Activated CD4-positive, CD25-positive, alpha-beta regulatory T cell (primary cell): ENCODE results near the gene ZNF440.
"Not testable (repeated sequence)": the region's sequence is repeated elsewhere in the genome, so short reads cannot be mapped to it uniquely, and the experiment has no call there.

Experiments used
- DNase-seq, 4 experiments: peaks; one replicate each; lab custom pipeline; 2025; lab: John Stamatoyannopoulos, UW

Gene ZNF440

DNA sequence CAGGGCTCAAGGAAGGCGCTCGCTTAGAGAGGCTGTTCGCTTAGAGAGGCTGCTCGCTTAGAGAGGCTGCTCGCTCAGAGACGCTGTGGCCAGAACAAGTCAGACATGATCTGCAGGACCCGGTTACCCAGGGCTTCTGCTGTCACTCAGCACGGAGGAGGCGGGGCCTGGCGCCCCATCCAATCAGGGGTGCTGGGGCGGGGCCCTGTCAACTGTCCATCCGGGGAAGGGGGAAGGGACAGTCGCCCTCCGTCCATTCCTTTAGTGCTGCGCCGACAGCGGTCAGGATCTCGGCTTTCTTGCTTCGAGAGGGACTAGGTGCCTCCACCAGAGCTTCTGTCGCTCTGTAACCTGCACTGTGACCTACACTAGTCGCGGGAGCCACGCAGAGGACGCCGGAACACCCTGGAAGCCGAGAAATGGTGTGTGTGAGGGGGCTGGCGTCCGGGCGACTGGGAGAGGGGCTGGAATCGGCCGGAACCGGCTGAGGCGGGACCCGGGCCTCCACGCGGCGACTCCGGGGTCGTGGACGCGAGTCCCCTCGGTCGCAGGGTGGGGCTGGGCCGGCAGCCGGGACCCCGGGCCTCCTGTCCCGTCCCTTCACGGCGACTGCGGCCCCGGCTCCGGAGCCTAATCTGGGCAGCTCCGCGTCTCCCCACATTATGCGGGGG, at the start of gene ZNF440:
ZNF440 (plus strand) TSS at position 245 of the 671 bp plus-strand sequence; CDS start at position 420, 175 bp downstream.
- peak; percentile 67 to 77 (median 68) for DNase-seq

DNA sequence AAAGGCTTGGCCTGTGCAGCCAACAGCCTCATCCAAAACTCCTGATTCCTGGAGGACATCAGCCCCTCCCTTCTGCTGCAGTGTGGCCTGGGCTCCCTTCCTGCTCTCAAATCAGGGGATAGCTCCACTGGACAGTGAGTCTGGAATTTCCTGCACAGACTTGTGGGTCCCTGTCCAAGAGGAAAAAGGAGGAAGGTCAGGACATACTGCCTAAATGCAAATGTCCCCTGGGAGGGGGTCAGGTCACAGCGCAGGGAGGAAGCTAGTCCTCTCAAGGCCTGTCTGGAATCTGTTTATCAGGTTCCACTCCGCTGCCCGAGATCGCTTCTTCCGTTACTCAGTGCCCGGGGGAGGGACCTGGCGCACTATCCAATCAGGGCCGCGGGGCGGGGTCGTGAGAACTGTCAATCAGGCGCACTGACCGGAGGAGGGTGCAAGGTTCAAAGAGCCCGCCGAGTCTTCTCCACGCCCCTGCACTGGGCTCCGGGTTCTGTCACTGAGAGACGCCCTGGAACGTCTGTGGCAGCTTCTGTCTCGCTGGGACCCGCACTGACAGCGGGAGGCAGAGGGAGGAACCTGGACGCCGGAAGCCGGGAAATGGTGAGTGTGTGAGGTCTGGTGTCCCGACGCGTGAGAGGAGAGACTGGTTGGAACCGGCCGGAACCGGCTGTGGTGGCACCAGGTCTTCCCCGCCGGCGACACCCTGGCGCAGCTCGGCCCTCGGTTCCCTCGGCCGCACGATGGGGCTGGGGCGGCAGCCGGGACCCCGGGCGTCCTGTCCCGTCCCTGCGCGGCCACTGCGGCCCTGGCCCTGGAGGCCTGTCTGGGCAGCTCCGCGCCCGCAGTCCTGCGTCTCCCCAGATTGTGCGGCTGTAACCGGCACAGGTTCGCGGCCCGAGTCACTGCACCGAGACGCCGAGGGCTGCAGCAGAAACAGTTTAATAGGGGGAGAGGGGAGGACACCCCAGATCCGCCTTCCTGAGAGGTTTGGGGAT, 47.2 kb upstream of the ZNF440 start, which contains the start of gene ZNF441:
ZNF441 (plus strand) TSS at position 404 of the 995 bp plus-strand sequence; CDS start at position 598, 194 bp downstream.
- DNase-seq, result peak; percentile 77 to 92 (median 78)

DNA sequence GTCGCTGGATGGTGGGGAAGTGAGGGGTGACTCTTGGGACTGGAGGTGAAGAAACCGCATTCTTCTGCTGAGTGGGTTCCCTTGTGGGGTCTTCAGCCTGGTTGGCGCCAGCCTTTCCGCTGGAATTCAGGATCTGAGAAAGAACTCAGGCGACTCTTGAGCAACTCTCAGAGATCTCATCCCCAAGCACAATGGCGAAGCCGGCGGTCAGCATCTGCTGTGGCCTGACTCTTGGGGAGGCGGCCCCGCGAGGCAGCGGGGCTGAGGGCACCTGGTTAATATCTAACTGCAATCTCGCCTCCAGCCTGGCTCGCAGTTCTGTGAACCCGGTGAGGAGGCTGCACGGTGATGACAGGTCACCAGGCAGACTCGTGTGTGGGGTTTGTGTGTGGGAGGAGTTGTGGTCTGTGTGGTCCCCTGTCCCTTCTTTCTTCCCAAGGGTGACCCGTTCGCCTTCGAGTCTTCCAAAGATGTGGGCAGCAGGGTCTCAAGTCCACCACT, 46.4 kb upstream of the ZNF440 start:
- DNase-seq, result peak in 1 of 4 experiments; percentile 3

DNA sequence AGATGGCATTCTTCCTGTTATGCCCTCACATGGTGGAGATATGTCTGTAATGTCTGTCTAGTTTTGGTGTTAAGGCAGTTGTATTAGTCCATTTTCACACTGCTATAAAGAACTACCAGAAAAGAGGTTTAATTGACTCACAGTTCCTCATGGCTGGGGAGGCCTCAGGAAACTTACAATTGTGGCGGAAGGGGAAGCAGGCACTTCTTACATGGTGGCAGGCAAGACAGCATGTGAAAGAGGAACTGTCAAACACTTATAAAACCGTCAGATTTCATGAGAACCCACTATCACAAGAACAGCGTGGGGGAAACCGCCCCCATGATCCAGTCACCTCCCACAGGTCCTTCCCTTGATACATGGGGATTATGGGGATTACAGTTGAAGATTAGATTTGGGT, 44.1 kb upstream of the ZNF440 start:
- no peak for DNase-seq

DNA sequence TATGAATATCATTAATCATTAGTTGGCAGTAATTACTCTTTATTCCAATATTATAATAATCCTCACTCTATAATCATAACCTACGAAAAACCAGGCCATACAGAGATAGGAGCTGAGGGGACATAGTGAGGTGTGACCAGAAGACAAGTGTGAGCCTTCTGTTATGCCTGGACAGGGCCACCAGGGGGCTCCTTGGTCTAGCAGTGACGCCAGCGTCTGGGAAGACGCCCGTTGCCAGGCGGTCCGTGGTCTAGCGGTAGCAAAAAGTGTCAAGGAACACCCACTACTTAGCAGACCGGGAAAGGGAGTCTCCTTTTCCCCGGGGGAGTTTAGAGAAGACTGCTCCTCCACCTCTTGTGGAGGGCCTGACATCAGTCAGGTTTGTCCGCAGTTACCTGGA, 42.6 kb upstream of the ZNF440 start:
- DNase-seq, result not testable (repeated sequence)

DNA sequence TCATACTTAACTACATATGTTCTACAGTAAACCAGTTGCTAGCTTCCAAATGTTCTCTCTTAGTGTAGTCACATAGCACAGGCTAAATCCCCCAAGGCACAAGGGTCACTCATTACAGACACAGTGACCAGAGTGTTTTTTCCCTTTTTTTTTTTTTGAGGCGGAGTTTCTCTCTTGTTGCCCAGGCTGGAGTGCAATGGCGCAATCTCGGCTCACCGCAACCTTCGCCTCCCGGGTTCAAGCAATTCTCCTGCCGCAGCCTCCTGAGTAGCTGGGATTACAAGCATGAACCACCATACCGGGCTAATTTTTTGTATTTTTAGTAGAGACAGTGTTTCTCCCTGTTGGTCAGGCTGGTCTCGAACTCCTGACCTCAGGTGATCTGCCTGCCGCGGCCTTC, 37.4 kb upstream of the ZNF440 start:
- not testable (repeated sequence) for DNase-seq

DNA sequence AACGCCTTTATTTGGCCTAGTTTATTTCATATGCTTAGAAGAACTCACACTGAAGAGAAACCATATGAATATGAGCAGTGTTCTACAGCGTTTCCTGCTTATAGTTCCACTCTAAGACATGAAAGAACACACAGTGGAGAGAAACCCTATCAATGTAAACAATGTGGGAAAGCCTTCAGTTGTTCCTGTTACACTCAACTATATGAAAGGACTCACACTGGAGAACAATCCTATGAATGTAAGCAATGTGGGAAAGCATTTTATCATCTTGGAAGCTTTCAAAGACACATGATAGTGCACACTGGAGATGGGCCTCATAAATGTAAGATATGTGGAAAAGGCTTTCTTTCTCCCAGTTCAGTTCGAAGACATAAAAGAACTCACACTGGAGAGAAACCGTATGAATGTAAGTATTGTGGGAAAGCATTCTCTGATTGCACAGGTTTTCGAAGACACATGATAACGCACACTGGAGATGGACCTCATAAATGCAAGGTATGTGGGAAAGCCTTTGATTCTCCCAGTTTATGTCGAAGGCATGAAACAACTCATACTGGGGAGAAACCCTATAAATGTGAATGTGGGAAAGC, 33.5 kb upstream of the ZNF440 start:
- no peak for DNase-seq

DNA sequence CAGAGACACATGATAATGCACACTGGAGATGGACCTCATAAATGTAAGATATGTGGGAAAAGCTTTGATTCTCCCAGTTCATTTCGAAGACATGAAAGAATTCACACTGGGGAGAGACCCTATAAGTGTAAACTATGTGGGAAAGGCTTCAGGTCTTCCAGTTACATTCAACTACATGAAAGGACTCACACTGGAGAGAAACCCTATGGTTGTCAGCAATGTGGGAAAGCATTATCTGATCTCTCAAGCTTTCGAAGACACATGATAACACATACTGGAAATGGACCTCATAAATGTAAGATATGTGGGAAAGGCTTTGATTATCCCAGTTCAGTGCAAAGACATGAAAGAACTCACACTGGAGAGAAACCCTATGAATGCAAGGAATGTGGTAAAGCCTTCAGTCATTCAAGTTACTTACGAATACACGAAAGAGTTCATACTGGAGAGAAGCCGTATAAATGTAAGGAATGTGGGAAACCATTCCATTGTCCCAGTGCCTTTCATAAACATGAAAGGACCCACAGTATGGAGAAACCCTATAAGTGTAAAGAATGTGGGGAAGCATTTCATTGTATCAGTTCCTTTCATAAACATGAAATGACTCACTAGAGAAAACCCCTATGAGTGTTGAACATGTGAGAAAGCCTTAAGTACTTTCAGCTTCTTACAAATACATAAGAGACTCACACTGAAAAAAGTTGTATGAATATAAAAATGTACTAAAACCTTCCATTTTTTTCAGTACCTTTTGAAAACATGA, 32.6 kb upstream of the ZNF440 start:
- no peak for DNase-seq

DNA sequence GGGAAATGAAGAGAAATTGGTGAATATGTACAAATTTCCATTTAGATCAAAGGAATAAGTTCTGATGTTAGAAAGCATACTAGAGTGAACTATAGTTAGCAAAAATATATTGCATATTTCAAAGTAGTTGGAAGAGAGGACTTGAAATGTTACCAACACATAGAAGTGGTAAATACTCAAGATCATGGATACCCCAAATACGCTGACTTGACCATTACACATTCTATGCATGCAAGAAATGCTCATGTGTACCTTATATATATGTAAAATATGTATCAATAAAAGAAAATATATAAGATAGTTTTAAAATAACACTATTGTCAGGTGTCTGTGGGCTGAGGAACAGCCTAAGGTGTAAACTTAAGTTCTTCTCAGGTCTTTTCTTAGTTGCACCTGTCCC, 30.3 kb upstream of the ZNF440 start:
- no peak for DNase-seq

DNA sequence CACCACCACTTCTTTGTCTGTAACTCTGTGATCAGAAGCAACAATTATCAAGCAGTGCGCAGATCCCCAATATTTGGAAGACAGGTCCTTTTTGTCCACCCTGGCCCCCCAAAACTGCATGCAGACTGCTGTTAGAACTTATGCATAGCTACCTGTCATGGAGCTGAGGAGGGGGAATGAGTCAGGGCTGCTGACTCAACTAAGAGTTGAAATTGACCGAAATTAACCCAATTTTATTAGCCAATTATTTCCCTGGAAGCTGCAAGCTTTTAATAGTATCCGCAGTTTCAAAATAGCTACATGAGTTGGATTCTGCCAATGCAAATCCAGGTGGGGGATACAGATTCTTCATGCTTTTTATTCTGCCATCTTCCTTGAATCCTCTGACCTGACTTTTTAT, 29.7 kb upstream of the ZNF440 start:
- no peak for DNase-seq

DNA sequence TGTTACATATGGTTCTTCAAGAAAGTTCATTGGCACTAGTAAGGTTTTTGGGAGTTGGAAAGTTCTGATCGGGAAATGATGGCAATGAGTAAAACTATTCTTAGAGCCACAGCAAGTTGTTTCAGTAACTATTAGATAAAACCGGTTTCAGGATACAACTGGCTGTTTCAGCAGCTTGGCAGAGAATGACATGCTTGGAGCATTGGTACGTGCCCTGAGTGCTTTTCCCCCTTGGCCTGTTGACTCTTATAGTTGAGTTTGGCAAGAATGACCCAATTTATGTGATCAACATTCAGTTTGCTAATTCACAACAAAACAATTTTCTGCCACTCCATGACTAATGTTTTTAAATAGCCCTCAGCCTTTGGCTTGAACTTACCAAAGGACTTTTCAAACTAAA, 26.5 kb upstream of the ZNF440 start:
- DNase-seq, result no peak

DNA sequence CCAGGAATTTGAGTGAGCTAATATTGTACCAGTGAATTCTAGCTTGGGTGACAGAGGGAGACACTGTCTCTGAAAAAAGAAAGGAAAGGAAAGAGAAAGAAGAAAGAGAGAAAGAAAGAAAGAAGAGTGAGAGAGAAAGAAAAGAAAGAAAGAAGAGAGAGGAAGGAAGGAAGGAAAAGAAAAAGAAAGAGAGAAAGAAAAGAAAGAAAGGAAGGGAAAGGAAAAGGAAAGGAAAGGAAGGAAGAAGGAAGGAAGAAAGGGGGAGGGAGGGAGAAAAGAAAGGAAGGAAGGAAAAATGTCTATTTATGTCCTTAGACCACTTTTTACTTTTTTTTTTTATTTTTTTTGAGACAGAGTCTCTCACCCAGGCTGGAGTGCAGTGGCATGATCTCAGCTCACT, 21.1 kb upstream of the ZNF440 start:
- no peak for DNase-seq

DNA sequence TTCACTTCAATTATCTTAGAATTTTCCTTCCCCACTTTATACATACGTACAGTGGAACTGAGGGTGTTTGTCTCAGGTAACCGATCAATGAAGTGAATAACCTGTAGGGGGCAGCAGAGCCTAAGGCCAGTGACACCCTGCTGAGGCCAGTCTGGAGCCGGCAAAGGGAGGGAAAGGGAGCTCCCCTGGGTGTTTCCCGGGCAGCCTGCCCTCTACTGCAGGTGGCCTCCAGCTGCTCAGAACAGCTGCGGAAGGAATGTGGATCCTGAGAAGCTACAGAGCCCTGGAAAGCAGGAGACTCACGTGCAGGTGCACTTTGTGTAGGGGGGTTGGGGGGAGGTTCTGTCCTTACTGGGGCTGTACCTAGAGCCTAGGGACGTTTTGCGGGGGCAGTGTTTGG, 16.6 kb upstream of the ZNF440 start:
- DNase-seq, result peak; percentile 43 to 62 (median 46)

DNA sequence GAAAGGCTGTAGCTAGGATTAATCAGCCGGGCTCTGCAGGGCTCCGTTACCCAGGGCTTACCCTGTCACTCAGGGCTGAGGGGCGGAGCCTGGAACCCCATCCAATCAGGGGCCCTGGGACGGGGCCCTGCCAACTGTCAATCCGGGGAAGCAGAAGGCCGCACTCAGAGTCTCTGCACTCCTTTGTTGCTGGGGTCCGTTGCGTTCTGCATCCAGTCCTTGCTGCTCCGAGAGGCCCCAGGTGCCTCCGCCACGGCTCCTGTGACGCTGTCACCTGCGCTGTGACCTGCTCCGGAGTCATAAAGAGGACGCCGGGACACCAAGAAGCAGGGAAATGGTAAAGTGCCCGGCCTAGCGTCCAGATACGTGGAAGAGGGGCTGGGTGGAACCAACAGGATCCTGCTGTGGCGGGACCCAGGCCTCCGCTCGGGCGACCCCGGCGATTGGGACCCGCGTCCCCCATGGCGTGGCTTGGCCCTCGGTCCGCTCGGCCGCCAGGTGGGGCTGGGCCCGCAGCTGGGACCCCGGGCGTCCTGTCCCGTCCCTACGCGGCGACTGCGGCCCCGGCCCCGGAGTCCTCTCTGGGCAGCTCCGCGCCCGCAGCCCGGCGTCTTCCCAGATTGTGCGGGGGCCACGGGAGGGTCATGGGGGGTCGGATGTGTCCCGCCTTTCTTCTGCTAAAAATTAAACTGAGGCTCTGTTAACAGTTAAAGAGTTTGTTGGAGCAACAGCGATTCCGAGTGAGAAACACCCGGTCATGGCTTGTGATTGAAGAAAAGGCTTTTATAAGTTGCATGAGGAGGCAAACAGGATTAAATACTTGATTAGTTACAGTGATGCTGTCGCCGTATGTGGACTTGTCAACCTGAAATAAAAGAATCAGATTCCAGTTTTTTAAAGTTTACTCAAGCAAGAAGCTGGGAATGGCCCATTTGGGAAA, 15.4 kb upstream of the ZNF440 start, which contains the start of gene ZNF491:
ZNF491 (plus strand) TSS at position 133 of the 940 bp plus-strand sequence. CDS start 7,431 bp downstream, outside the sequence.
- DNase-seq, result peak; percentile 60 to 70 (median 68)

DNA sequence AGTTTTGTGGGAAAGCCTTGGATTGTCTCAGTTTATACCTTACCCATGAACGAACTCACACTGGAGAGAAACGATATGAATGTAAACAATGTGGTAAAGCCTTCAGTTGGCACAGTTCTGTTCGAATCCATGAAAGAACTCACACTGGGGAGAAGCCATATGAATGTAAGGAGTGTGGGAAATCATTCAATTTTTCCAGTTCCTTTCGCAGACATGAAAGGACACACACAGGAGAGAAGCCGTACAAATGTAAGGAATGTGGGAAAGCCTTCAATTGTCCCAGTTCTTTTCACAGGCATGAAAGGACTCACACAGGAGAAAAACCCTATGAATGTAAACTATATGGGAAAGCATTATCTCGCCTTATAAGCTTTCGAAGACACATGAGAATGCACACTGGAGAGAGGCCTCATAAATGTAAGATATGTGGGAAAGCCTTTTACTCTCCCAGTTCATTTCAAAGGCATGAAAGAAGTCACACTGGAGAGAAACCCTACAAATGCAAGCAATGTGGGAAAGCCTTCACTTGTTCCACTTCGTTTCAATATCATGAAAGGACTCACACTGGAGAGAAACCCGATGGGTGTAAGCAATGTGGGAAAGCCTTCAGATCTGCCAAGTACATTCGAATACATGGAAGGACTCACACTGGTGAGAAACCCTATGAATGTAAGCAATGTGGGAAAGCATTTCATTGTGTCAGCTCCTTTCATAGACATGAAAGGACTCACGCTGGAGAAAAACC, 7.5 kb upstream of the ZNF440 start:
- DNase-seq, result no peak

DNA sequence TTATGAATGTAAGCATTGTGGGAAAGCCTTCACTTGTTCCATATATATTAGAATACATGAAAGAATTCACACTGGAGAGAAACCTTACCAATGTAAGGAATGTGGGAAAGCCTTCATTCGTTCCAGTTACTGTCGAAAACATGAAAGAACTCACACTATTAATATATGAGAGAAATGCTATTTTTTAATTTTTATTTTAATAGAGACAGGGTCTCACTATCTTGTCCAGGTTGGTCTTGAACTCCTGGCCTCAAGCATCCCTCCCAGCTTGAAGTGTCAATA, 7.0 kb upstream of the ZNF440 start:
- DNase-seq, result no peak

DNA sequence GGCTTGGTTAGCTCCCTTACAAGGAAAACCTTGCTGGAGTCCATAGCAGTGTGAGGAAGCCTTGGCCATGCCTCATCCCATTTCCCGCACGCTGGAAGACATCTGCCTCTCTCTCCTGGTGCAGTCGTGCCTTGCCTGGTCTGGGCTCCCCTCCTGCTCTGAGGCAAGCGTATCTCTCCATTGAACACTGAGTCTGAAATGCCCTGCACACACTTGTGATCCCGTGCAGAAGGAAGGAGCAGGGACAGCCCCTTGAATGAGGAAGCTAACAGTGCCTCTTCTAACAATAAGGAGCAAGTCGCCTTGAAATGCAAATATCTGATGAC, 407 bp upstream of the ZNF440 start:
- no peak for DNase-seq

DNA sequence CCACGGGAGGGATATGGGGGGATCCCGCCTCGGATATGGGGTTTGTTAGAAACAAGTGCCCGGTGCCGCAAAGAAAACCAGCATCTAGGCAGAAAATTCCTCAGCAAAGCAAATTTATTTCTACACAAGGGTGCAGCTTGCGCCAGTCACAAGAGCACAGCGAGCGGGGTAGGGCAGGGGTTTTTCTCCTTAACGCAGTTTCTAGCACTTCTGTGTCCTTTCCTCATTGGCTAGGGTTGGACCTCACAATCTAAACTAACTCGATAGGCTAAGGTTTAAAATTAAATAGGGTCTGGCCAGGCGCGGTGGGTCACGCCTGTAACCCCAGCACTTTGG, 595 bp downstream of the ZNF440 start:
- no peak for DNase-seq

DNA sequence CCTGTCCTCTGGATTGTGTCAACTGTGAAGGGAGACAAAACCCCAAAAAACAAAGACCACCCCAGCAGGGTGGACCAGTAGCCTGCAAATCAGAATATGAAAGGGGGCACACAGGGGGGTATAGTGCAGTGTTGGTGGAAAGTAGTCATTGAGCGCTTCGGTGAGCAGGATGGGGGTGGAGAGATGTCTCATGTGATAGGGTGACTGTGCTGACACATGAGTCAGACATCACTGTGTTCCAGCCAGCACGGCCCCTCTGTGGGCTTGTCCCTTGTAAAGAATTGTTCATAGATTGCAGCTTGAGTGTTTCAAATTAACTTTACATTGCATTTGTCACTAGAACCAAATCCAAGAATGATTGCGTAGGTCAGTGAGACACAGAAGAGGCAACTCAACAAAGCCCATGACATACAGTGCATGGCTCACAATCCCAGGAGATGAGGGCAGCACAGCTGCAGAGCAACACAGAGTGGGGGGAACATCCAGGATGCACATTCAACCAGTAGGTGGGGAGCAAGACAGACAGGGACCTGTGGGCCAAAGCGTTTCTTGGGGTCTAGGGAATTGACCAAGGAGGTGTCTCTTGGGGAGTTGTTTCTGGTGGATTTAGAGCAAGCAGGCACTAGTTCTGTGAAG, 7.5 kb downstream of the ZNF440 start:
- DNase-seq, result no peak
